BLaER1 treated with 17β-estradiol and CSF1 and Interleukin-3, amounts not matched to agents 10 nM and 100 nM (cell line): ENCODE measurements around the gene THAP5.
"Not testable (repeated sequence)": the region's sequence is repeated elsewhere in the genome, so short reads cannot be mapped to it uniquely, and the experiment has no call there.

Source experiments
- H3K27ac ChIP-seq, 11 experiments: shearing (Covaris generic); formaldehyde crosslinking; 2 replicates each; pipeline ENCODE4 v1.8.1; 2022
- H3K27me3 ChIP-seq, 11 experiments: shearing (Covaris generic); formaldehyde crosslinking; 2 replicates each; pipeline ENCODE4 v1.8.1; 2022
- H3K36me3 ChIP-seq, 11 experiments: shearing (Covaris generic); formaldehyde crosslinking; 2 replicates each; pipeline ENCODE4 v1.8.1; 2022
- H3K4me1 ChIP-seq, 10 experiments: shearing (Covaris generic); formaldehyde crosslinking; 2 replicates each; pipeline ENCODE4 v1.8.1; 2022
- H3K4me2 ChIP-seq, 11 experiments: shearing (Covaris generic); formaldehyde crosslinking; 2 replicates each; pipeline ENCODE4 v1.8.1; 2022
- H3K4me3 ChIP-seq, 10 experiments: shearing (Covaris generic); formaldehyde crosslinking; 2 replicates each; pipeline ENCODE4 v1.8.1; 2022
- H3K9ac ChIP-seq, 11 experiments: shearing (Covaris generic); formaldehyde crosslinking; 2 replicates each; pipeline ENCODE4 v1.8.1; 2022
- H3K9me3 ChIP-seq, 11 experiments: shearing (Covaris generic); formaldehyde crosslinking; replicated peaks in 1 of 11; 2 replicates each; pipeline ENCODE4 v1.8.1; 2022
- H4K20me1 ChIP-seq, 11 experiments: shearing (Covaris generic); formaldehyde crosslinking; 2 replicates each; pipeline ENCODE4 v1.8.1; 2022
- Cebpa-rat ChIP-seq, 11 experiments: shearing (Covaris generic); IDR thresholded peaks; 2 replicates each; pipeline ENCODE4 v1.8.1; 2022

Gene THAP5

DNA sequence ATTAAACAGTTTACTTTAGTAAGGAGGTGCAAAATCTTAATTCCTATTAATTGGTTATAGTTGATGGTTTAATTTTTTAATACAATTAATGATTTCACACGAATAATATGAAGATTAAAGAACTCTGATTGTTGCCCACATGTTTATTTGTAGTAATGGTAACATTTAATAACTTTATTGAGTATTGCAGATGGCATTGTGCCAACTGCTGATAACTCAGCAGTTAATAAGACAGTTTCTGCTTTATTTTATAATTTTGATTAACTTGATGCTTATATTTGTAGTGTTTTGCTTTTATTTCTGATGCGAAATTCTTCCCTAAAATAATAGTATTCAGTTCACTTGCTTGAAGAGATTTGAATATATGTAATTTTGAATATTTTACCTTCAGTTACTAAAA is 3.0 kb upstream of the THAP5 start:
- Histone ChIP-seq H3K9me3 (peaks cover 0 to 5% (median 0%) of the 10 kb centered on the region in 11 experiments; a peak in 3 of 22 replicates), H3K4me3 (no peak overlapping the region), H3K36me3 (peaks cover 39 to 55% (median 52%) of the 10 kb centered on the region in 11 experiments), H3K27me3 (no peaks in the 10 kb centered on the region), H3K9ac (no peak overlapping the region), H3K4me1 (peaks cover 16 to 47% (median 27%) of the 10 kb centered on the region in 10 experiments), H4K20me1 (peaks cover 0 to 32% (median 6%) of the 10 kb centered on the region in 11 experiments; a peak in 13 of 22 replicates), H3K27ac (no peak overlapping the region), H3K4me2 (peak overlapping the region in 2 of 11 experiments; percentile 14 to 21; a peak in 4 of 22 replicates)
- TF ChIP-seq Cebpa-rat (IDR thresholded peaks at IDR 0.05): no peak

DNA sequence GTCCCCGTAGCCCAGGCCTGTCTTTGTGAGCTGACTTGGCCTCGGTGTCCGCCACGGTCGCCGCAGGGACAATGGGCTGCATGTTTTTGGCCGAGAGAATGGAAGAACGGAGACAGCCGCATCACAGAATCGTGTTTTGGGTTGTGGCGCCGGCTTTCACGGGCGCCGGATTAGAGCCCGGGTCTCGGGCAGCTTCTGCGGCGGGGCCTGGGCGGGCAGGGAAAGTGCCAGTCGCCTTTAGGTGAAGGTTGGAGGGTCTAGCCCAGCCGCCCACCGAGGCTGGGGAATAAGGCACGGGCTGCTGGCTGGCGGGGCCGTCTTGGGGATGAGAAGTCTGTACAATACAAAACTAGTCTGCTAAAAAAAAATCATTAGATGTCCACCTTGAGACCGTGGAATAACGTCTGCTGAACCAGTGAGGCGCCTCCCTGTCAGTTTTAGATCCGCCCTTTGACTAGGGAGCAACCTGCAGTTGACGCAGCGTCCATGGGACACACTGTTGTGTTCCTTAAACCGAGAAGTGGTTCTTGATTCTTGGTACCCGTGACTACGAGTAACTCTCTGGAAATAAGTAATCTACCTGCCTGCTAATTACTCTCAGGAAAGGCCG is 745 bp upstream of the THAP5 start:
- H3K27me3 ChIP-seq: no peaks in the 10 kb centered on the region
- peaks cover 0 to 29% (median 6%) of the 10 kb centered on the region in 11 experiments; a peak in 12 of 22 replicates for H4K20me1 ChIP-seq
- peak overlapping the region; percentile 67 to 99 (median 89) for H3K4me3 ChIP-seq
- peak overlapping the region; percentile 89 to 100 (median 97) for H3K27ac ChIP-seq
- peaks cover 16 to 50% (median 33%) of the 10 kb centered on the region in 10 experiments for H3K4me1 ChIP-seq
- H3K9ac ChIP-seq: peak overlapping the region; percentile 89 to 99 (median 95)
- TF ChIP-seq Cebpa-rat (IDR thresholded peaks at IDR 0.05): no peak
- peak overlapping the region; percentile 69 to 92 (median 87) for H3K4me2 ChIP-seq
- peaks cover 0 to 4% (median 0%) of the 10 kb centered on the region in 11 experiments; a peak in 1 of 22 replicates for H3K9me3 ChIP-seq
- peaks cover 34 to 44% (median 40%) of the 10 kb centered on the region in 11 experiments for H3K36me3 ChIP-seq

DNA sequence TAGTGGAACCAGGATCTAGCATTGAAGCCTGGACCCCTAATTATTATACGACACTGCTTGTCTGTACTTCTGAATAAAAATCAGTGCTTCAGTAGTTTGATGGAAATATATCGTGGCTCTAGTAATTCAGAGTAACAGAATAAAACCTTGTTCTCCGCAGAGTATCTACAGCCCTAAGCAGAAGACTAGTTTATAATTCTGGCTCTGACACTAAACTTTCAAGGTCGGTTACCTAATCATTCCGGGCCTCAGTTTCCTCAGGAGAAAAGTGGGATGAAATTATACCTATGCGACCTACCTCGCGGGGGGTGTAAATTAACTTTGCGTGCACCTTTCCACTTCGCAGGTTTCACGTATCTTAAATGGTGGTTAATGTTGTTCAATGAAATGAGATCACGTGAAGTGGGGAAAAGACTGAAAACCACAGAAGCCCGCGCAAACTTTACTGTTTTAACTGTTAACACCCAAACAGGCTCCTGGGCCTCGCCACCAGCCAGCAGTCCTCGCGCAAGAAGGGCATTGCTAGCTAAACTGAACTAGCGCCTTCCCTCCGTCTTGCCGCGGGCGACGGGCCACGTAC is 615 bp downstream of the THAP5 start:
- Histone ChIP-seq H3K9me3 (peaks cover 0 to 3% (median 0%) of the 10 kb centered on the region in 11 experiments; a peak in 1 of 22 replicates), H3K9ac (peak overlapping the region; percentile 89 to 99 (median 95)), H3K4me3 (peak overlapping the region; percentile 67 to 99 (median 89)), H3K4me2 (peak overlapping the region; percentile 77 to 94 (median 85)), H4K20me1 (peaks cover 0 to 24% (median 6%) of the 10 kb centered on the region in 11 experiments; a peak in 12 of 22 replicates), H3K36me3 (peaks cover 28 to 44% (median 38%) of the 10 kb centered on the region in 11 experiments), H3K4me1 (peaks cover 16 to 50% (median 33%) of the 10 kb centered on the region in 10 experiments), H3K27ac (peak overlapping the region; percentile 95 to 100 (median 97)), H3K27me3 (no peaks in the 10 kb centered on the region)
- no peak for TF ChIP-seq Cebpa-rat (IDR thresholded peaks at IDR 0.05)

DNA sequence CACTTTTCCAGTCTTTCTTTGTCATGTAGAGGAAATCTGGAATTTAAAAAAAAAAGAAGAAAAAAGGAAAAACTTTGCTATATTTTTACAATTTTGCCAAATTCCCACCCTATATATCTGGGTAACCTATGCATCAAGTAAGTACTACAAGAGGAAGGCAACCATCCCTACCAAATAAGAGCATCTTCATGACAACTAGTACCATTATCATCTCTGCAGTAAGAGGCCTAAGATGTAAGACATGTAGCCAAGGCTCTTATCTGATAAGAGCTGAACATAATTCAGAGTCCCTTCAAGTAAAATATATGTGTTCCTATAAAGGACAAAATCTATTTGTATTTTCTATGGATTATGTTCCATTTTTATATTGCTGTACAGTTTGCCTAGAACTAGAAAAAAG is 3.5 kb downstream of the THAP5 start:
- H3K4me3 ChIP-seq: no peak overlapping the region
- H3K9ac ChIP-seq: no peak overlapping the region
- H4K20me1 ChIP-seq: peaks cover 0 to 12% (median 1%) of the 10 kb centered on the region in 11 experiments; a peak in 7 of 22 replicates
- peaks cover 20 to 41% (median 29%) of the 10 kb centered on the region in 11 experiments; a peak in 20 of 22 replicates for H3K36me3 ChIP-seq
- no peak for TF ChIP-seq Cebpa-rat (IDR thresholded peaks at IDR 0.05)
- H3K4me2 ChIP-seq: no peak overlapping the region
- H3K4me1 ChIP-seq: peaks cover 11 to 27% (median 23%) of the 10 kb centered on the region in 10 experiments
- no peak overlapping the region for H3K27ac ChIP-seq
- H3K9me3 ChIP-seq: peaks cover 0 to 4% (median 3%) of the 10 kb centered on the region in 11 experiments; a peak in 4 of 22 replicates
- H3K27me3 ChIP-seq: no peaks in the 10 kb centered on the region

DNA sequence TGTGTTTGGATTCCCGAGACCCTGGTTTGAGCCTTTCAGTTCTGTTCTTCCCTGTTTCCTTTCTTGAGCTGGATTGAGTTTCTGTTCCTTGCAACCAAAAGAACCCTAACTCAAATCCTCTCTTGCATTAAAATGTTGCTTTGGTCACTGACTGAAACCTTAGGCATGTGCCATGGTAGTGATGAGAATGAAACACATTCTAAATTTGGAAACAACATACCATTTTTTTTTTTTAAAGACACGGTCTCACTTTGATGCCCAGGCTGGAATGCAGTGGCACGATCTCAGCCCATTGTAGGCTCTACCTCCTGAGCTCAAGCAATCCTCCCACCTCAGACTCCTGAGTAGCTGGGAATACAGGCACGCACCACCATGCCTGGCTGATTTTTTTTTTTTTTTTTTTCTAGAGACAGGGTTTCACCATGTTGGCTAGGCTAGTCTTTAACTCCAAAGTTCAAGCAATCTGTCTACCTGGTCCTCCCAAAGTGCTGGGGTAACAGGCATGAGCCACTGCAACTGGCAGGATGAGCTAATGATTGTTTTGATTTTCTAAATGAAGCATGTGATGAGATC is 8.4 kb downstream of the THAP5 start:
- H3K27me3 ChIP-seq: no peaks in the 10 kb centered on the region

DNA sequence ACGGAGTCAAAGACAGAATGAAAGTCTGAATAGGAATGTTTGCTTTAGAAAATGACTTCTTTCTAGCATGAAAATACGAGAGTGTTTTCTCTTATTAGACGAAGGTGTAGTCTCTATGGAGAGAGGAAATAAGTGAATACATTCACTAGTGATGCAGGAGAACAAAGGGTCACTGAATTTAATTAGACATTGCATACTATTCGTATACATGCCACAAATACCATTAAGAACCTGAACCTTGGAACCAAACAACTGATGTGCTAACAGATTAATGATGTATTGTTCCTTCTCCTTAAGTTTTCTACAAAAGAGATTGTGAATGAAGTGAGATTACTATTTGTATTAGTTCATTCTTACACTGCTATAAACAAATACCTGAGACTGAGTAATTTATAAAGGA is 10.3 kb downstream of the THAP5 start:
- Histone ChIP-seq H3K4me2 (no peak overlapping the region), H3K4me3 (no peak overlapping the region), H3K4me1 (0 out of 20 replicates have a peak, but pooled peaks cover 0 to 3% (median 0%) of the 10 kb centered on the region in 10 experiments), H3K27me3 (no peaks in the 10 kb centered on the region), H3K27ac (no peak overlapping the region), H3K9ac (no peak overlapping the region), H4K20me1 (no peaks in the 10 kb centered on the region), H3K9me3 (peaks cover 32 to 46% (median 36%) of the 10 kb centered on the region in 11 experiments), H3K36me3 (peaks cover 16 to 50% (median 31%) of the 10 kb centered on the region in 11 experiments; a peak in 20 of 22 replicates)
- no peak for TF ChIP-seq Cebpa-rat (IDR thresholded peaks at IDR 0.05)

More for the DNA sequence above, 8.4 kb downstream of the THAP5 start:
- no peak overlapping the region for H3K9ac ChIP-seq
- H3K27ac ChIP-seq: no peak overlapping the region
- TF ChIP-seq Cebpa-rat (IDR thresholded peaks at IDR 0.05): no peak
- peaks cover 20 to 39% (median 24%) of the 10 kb centered on the region in 11 experiments for H3K9me3 ChIP-seq
- H3K36me3 ChIP-seq: peaks cover 33 to 69% (median 45%) of the 10 kb centered on the region in 11 experiments; a peak in 21 of 22 replicates
- 0 out of 20 replicates have a peak, but pooled peaks cover 0 to 3% (median 0%) of the 10 kb centered on the region in 10 experiments for H3K4me1 ChIP-seq
- no peak overlapping the region for H3K4me2 ChIP-seq
- H3K4me3 ChIP-seq: no peak overlapping the region
- no peaks in the 10 kb centered on the region for H4K20me1 ChIP-seq

DNA sequence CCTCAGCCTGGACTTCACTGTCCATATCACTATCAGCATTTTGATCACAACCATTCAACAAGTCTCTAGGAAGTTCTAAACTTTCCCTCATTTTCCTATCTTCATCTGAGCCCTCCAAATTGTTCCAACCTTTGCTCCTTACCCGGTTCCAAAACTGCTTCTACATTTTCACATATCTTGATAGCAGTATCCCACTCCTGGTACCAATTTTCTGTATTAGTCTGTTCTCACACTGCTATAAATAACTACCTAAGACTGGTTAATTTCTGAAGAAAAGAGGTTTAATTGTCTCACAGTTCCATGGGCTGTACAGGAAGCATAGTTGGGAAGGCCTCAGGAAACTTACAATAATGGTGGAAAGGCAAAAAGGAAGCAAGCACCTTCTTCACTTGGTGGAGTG is 11.9 kb downstream of the THAP5 start:
- peaks cover 0 to 3% (median 0%) of the 10 kb centered on the region in 10 experiments; a peak in 4 of 20 replicates for H3K4me1 ChIP-seq
- H3K4me2 ChIP-seq: no peak overlapping the region
- no peak overlapping the region for H3K9ac ChIP-seq
- no peaks in the 10 kb centered on the region for H3K27me3 ChIP-seq
- peaks cover 11 to 46% (median 23%) of the 10 kb centered on the region in 11 experiments; a peak in 17 of 22 replicates for H3K36me3 ChIP-seq
- H3K9me3 ChIP-seq: peaks cover 31 to 46% (median 32%) of the 10 kb centered on the region in 11 experiments
- TF ChIP-seq Cebpa-rat (IDR thresholded peaks at IDR 0.05): no peak
- no peak overlapping the region for H3K4me3 ChIP-seq
- no peak overlapping the region for H3K27ac ChIP-seq
- H4K20me1 ChIP-seq: no peaks in the 10 kb centered on the region

DNA sequence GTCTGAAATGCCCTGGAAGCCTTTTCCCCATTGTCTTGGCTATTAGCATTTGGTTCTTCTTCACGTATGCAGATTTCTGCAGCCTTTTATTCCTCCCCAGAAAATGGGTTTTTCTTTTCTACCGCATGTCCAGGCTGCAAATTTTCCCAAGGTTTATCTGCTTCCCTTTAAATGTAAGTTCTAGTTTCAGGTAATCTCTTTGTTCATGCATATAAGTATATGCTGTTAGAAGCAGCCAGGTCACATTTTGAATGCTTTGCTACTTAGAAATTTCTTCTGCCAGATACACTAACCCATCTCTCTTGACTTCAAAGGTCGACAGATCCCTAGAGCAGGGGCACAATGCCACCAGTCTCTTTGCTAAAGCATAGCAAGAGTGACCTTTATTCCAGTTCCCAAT is 12.3 kb downstream of the THAP5 start:
- no peaks in the 10 kb centered on the region for H3K27me3 ChIP-seq
- H3K4me1 ChIP-seq: peaks cover 0 to 5% (median 3%) of the 10 kb centered on the region in 10 experiments; a peak in 12 of 20 replicates
- no peaks in the 10 kb centered on the region for H4K20me1 ChIP-seq
- H3K36me3 ChIP-seq: peaks cover 11 to 46% (median 23%) of the 10 kb centered on the region in 11 experiments; a peak in 17 of 22 replicates
- no peak for TF ChIP-seq Cebpa-rat (IDR thresholded peaks at IDR 0.05)
- peak overlapping the region in 1 of 10 experiments; percentile 23; a peak in 1 of 20 replicates for H3K4me3 ChIP-seq
- H3K9ac ChIP-seq: no peak overlapping the region
- H3K4me2 ChIP-seq: no peak overlapping the region
- H3K27ac ChIP-seq: no peak overlapping the region
- peaks cover 31 to 46% (median 32%) of the 10 kb centered on the region in 11 experiments for H3K9me3 ChIP-seq

DNA sequence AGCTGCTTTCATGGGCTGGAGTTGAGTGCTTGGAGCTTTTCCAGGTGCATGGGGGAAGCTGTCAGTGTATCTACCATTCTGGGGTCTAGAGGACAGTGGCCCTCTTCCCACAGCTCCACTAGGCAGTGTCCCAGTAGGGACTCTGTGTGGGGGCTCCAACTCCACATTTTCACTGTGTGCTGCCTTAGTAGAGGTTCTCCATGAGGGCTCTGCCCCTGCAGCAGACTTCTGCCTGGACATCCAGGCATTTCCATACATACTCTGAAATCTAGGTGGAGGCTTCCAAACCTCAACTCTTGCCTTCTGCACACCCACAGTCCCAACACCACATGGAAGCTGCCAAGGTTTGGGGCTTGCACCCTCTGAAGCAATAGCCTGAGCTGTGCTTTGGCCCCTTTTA is 12.8 kb downstream of the THAP5 start:
- not testable (repeated sequence) for H3K27me3 ChIP-seq, H4K20me1 ChIP-seq, H3K27ac ChIP-seq, H3K9ac ChIP-seq, H3K4me2 ChIP-seq
- H3K4me3 ChIP-seq: 0 out of 20 replicates have a peak overlapping the region, but pooled peaks of 1 of the 10 experiments have one; percentile 23
- H3K4me1 ChIP-seq: peaks cover 0 to 10% (median 9%) of the 10 kb centered on the region in 10 experiments; a peak in 13 of 20 replicates
- peaks cover 31 to 46% (median 32%) of the 10 kb centered on the region in 11 experiments for H3K9me3 ChIP-seq
- peaks cover 8 to 44% (median 23%) of the 10 kb centered on the region in 11 experiments; a peak in 17 of 22 replicates for H3K36me3 ChIP-seq

DNA sequence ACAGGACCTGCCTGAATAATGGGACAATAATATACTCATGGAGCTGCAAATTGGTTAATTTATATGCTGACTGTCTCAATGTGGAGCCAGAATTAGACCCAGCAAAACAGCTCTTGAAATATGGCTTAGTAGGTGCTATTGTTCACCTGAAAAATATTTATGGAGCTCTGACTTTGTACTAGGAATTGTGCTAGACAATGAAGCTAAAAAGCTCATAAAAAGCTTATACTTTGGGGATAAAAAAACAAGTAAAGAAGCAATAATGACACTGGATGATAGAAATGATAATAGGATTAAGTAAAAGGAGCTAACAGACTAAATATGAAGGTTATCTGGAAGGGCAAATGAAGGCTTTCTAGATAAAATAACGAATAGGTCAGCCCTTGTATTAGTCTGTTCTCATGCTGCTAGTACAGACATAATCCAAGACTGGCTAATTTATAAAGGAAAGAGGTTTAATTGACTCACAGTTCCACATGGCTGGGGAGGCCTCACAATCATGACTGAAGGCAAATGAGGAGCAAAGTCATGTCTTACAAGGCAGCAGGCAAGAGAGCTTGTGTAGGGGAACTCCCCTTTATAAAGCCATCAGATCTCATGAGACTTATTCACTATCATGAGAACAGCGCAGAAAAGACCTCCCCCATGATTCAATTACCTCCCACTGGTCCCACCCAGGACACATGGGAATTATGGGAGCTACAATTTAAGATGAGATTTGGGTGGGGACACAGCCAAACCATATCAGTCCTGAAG is 21.2 kb downstream of the THAP5 start:
- not testable (repeated sequence) for H3K36me3 ChIP-seq, H4K20me1 ChIP-seq
- peaks cover 5 to 15% (median 11%) of the 10 kb centered on the region in 11 experiments; a peak in 16 of 22 replicates for H3K9me3 ChIP-seq

More for the DNA sequence above, 21.2 kb downstream of the THAP5 start:
- not testable (repeated sequence) for H3K9ac ChIP-seq, H3K27me3 ChIP-seq, H3K27ac ChIP-seq, H3K4me2 ChIP-seq, H3K4me3 ChIP-seq
- peaks cover 0 to 13% (median 9%) of the 10 kb centered on the region in 10 experiments; a peak in 13 of 20 replicates for H3K4me1 ChIP-seq
